ENCODE measurements around the gene TMEM269. TPM values are rescaled to one million over a fixed set of nuclear protein-coding genes. Genes with fewer than 3 reads are reported as not detected.

Gene TMEM269
- 0.10 TPM for polyA plus RNA-seq
- long read RNA-seq, donor 1: 0 reads
- long read RNA-seq, donor 2, partial matches to known transcripts: 73 of 208 reads
- long read RNA-seq, donor 2, other reads (novel, unspliced or antisense): 135 of 208 reads
- long read RNA-seq, donor 3: 0 reads
- long read RNA-seq, donor 4, partial matches to known transcripts: 0 of 9 reads
- long read RNA-seq, donor 4, other reads (novel, unspliced or antisense): 9 of 9 reads
- long read RNA-seq, donor 5, partial matches to known transcripts: 0 of 63 reads
- long read RNA-seq, donor 5, other reads (novel, unspliced or antisense): 63 of 63 reads
- long read RNA-seq, donor 6, partial matches to known transcripts: 19 of 87 reads
- long read RNA-seq, donor 6, other reads (novel, unspliced or antisense): 68 of 87 reads
- long read RNA-seq, donor 7: 0 reads
- long read RNA-seq, donor 8, partial matches to known transcripts: 13 of 99 reads
- long read RNA-seq, donor 8, other reads (novel, unspliced or antisense): 86 of 99 reads
- long read RNA-seq, donor 9: 0 reads
- long read RNA-seq, donor 10, partial matches to known transcripts: 42 of 118 reads
- long read RNA-seq, donor 10, other reads (novel, unspliced or antisense): 76 of 118 reads
- long read RNA-seq, donor 11, partial matches to known transcripts: 25 of 91 reads
- long read RNA-seq, donor 11, other reads (novel, unspliced or antisense): 66 of 91 reads

DNA sequence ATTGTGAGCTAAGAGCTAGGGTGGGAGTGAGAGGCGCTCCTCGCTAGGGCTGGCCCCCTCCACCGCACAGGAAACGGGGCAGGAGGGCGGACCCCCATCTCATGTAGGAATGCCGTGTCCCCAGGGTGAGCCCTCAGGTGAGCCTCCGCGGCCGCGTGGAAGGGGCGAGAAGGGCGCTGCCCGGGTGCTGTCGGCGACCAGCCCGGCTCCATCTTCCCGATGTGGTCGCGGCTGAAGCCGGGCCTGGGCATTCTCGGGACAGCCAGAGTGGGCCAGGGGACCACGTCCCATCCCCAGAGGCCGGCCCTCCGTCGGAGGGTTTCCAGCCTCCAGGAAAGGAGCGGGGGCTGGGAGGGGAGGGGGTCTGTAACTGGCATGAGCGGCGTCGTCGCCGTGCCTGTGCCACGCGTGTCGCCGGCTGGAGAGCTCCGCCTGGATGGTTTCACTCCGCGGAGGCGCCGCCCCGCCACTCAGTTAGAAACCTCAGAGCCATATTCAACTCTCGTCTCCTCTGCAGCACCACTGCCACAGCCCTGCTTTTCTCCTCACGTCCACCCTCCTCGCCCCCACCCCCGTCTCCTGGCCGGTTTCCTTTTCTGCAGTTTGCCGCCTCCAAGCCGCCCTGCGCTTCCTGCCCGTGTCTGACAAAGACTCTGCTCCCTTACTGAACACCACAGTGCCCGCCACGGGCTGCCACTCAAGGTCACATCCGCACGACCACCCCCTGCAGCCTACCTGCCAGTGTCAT lies at the start of gene TMEM269:
Gene TMEM269, plus strand, starts transcription at position 46 of the 748 bp plus-strand sequence. CDS start 4,903 bp downstream, outside the sequence.
- WGBS (ENCODE audit: insufficient coverage, low lambda C conversion rate): no CpG with 5 or more reads among the region's 54 CpGs
- Histone ChIP-seq H3K36me3 (ENCODE audit: control insufficient read depth, insufficient read depth, low read length) (peaks cover 8% of the 10 kb centered on the region), H3K9me3 (ENCODE audit: control insufficient read depth, low read depth, low read length) (peaks cover 6% of the 10 kb centered on the region), H3K27me3 (ENCODE audit: control insufficient read depth, insufficient read depth, low read length) (peaks cover 34% of the 10 kb centered on the region), H3K27ac (ENCODE audit: low read length) (no peak within 1 kb of the TSS), H3K4me3 (ENCODE audit: low read length) (peak within 1 kb of the TSS; percentile 33), H3K4me1 (ENCODE audit: control insufficient read depth, insufficient read depth, low read length) (peaks cover 6% of the 10 kb centered on the region)
- peak in 1 of 2 donors; percentile 21 for DNase-seq

DNA sequence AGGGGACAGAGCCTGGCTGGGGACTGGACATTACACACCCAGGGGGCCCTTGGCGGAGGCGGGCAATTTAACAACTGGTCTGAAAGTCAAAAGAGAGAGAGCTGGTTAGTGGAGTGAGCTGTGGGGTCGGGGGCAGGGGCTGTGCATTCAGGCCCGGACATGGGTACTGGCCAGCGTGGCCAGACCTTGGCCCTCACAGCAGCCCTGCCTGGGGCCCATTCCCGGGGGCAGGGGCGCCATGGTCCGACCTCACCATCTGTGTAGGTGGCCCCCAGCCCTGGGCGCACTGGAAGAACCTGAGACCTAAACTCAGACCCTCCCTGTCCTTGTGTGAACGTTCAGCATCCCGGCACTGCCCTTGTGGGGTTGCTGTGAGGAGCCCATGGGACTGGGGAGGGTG lies 49.7 kb upstream of the TMEM269 start:
- Histone ChIP-seq H3K9me3 (ENCODE audit: control insufficient read depth, low read depth, low read length) (no peaks in the 10 kb centered on the region), H3K36me3 (ENCODE audit: control insufficient read depth, insufficient read depth, low read length) (no peaks in the 10 kb centered on the region), H3K4me1 (ENCODE audit: control insufficient read depth, insufficient read depth, low read length) (peaks cover 32% of the 10 kb centered on the region), H3K4me3 (ENCODE audit: low read length) (no peak overlapping the region), H3K27me3 (ENCODE audit: control insufficient read depth, insufficient read depth, low read length) (no peaks in the 10 kb centered on the region), H3K27ac (ENCODE audit: low read length) (no peak overlapping the region)
- WGBS (ENCODE audit: insufficient coverage, low lambda C conversion rate): no CpG with 5 or more reads among the region's 11 CpGs
- DNase-seq: no peak

- H3K27ac ChIP-seq (ENCODE audit: low read length): no peak overlapping the region
- WGBS (ENCODE audit: insufficient coverage, low lambda C conversion rate): no CpG with 5 or more reads among the region's 14 CpGs
- H3K27me3 ChIP-seq (ENCODE audit: control insufficient read depth, insufficient read depth, low read length): no peaks in the 10 kb centered on the region
- no peak for DNase-seq
- H3K36me3 ChIP-seq (ENCODE audit: control insufficient read depth, insufficient read depth, low read length): no peaks in the 10 kb centered on the region
- no peak overlapping the region for H3K4me3 ChIP-seq (ENCODE audit: low read length)
- no peaks in the 10 kb centered on the region for H3K9me3 ChIP-seq (ENCODE audit: control insufficient read depth, low read depth, low read length)
- H3K4me1 ChIP-seq (ENCODE audit: control insufficient read depth, insufficient read depth, low read length): peaks cover 37% of the 10 kb centered on the region
Measured at GRCh38 chr1:42735477-42736105, 49.2 kb upstream of the TMEM269 start.

GRCh38 chr1:42736152-42736551 lies 48.6 kb upstream of the TMEM269 start:
- H3K27ac ChIP-seq (ENCODE audit: low read length): no peak overlapping the region
- H3K36me3 ChIP-seq (ENCODE audit: control insufficient read depth, insufficient read depth, low read length): no peaks in the 10 kb centered on the region
- no peak overlapping the region for H3K4me3 ChIP-seq (ENCODE audit: low read length)
- peaks cover 37% of the 10 kb centered on the region for H3K4me1 ChIP-seq (ENCODE audit: control insufficient read depth, insufficient read depth, low read length)
- H3K9me3 ChIP-seq (ENCODE audit: control insufficient read depth, low read depth, low read length): no peaks in the 10 kb centered on the region
- no peaks in the 10 kb centered on the region for H3K27me3 ChIP-seq (ENCODE audit: control insufficient read depth, insufficient read depth, low read length)
- no CpG with 5 or more reads among the region's 4 CpGs for whole genome bisulfite sequencing (ENCODE audit: insufficient coverage, low lambda C conversion rate)
- DNase-seq: peak; percentile 25 to 26

DNA sequence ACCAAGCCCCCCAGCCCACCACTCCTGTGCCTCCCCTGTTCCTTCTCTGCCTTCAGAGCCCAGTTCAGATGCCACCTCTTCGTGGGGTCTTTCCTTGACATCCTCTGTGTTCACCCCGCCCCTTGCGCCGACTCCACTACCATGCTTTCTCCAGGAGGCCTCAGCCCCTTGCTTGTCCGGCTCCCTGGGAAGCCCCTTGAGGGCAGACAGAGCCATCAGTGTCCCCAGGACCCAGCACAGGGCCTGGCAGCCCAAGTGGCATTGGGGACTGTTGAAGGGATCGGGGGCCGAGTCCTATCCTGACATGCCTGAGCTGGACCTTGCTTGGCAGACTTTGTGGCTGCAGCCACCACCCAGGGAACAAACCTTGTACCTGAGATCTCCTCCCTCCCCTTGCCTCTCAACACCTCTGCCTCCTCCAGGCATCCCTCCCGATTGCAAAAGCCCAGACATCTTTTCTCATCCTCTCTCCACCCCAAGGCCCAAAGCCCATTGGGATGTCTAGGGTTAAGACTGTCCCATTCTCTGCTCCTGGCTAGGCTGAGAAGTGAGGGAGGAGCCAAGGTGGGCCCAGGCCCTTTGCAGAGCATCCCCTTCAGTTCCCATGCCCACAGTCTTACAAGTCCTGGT lies 48.1 kb upstream of the TMEM269 start:
- H3K4me3 ChIP-seq (ENCODE audit: low read length): no peak overlapping the region
- no CpG with 5 or more reads among the region's 8 CpGs for whole genome bisulfite sequencing (ENCODE audit: insufficient coverage, low lambda C conversion rate)
- H3K36me3 ChIP-seq (ENCODE audit: control insufficient read depth, insufficient read depth, low read length): no peaks in the 10 kb centered on the region
- no peak overlapping the region for H3K27ac ChIP-seq (ENCODE audit: low read length)
- H3K4me1 ChIP-seq (ENCODE audit: control insufficient read depth, insufficient read depth, low read length): peaks cover 31% of the 10 kb centered on the region
- DNase-seq: no peak
- H3K9me3 ChIP-seq (ENCODE audit: control insufficient read depth, low read depth, low read length): no peaks in the 10 kb centered on the region
- no peaks in the 10 kb centered on the region for H3K27me3 ChIP-seq (ENCODE audit: control insufficient read depth, insufficient read depth, low read length)

DNA sequence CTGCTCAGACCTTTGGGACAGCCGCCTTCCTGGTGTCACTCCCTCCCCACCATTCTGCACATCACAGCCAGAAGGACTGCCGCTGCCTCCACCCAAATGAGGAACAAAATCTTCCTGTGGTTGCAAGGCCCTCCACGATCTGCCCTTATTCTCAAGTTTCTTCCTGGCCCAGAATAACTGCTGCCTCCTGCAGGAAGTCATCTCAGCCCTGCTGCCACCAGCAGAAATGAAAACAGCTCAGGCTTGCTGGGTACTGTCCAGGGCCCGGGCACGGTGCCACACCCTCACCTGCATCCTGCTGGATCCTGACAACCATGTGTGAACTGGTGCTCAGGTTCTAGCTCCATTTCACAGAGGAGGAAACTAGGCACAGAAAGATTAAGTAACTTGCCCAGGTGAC lies 47.5 kb upstream of the TMEM269 start:
- Histone ChIP-seq H3K27me3 (ENCODE audit: control insufficient read depth, insufficient read depth, low read length) (no peaks in the 10 kb centered on the region), H3K36me3 (ENCODE audit: control insufficient read depth, insufficient read depth, low read length) (no peaks in the 10 kb centered on the region), H3K9me3 (ENCODE audit: control insufficient read depth, low read depth, low read length) (no peaks in the 10 kb centered on the region), H3K4me3 (ENCODE audit: low read length) (no peak overlapping the region), H3K4me1 (ENCODE audit: control insufficient read depth, insufficient read depth, low read length) (peaks cover 29% of the 10 kb centered on the region), H3K27ac (ENCODE audit: low read length) (no peak overlapping the region)
- no peak for DNase-seq
- no CpG with 5 or more reads among the region's 5 CpGs for WGBS (ENCODE audit: insufficient coverage, low lambda C conversion rate)

DNA sequence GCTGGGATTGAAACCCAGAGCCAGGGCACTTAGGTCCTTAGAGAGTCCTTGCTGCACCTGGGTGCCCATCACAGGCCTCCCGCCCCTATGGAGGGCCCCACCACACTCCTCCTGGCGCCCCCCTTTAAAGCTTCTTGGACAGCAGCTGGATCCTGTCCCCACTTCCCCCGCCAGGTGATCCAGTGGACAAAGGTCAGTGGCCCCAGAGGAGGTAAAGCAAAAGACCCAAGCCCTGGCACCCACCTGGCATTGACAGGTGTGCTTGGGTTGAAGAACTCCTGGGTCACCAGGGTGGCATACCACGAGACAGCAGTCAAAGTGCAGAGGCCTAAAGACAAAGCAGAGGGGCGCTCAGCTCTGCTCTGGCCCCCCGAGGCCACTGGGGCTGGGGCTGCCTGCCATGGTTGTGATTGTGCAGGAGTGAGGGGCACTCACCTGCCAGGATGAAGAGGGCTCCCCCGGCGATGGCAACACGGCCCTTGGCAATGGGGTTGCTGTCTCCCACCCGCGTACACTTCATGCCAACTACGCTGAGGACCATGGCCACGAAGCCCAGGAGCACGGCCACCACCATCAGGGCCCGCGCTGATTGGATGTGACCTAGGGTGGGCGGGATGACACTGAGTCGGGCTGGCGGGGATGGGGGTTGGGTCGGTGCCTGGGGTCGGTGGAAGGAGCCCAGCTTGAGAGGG lies 46.7 kb upstream of the TMEM269 start:
- H3K4me1 ChIP-seq (ENCODE audit: control insufficient read depth, insufficient read depth, low read length): peaks cover 29% of the 10 kb centered on the region
- no CpG with 5 or more reads among the region's 21 CpGs for WGBS (ENCODE audit: insufficient coverage, low lambda C conversion rate)

DNA sequence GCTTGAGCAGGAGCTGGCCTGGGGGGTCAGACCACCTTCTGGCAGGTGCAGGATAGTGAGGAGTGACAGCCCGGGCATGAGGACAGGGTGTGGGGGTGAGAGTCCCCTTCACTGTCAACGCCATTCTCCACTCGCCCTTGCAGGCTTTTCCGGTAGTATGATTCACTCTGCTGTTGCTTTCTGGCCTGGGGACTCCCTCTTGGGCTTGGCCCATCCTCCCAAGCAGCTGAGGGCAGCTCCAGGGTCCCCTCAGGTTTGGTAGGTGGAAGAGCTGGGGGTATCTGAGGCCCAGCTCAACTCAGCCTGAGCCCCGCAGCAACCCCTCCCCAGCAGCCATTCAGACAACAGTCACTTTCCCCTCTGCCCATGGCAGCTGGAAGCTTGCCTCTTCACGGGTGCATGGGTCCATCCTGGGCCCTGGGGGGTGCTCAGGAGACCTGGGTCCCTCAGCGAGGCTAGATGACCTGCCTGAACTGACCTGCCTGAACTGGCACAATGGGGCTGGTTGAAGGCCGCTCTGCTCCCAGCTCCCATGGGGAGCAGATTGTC lies 46.0 kb upstream of the TMEM269 start:
- no peaks in the 10 kb centered on the region for H3K27me3 ChIP-seq (ENCODE audit: control insufficient read depth, insufficient read depth, low read length)
- H3K4me3 ChIP-seq (ENCODE audit: low read length): no peak overlapping the region
- H3K4me1 ChIP-seq (ENCODE audit: control insufficient read depth, insufficient read depth, low read length): peaks cover 24% of the 10 kb centered on the region
- WGBS (ENCODE audit: insufficient coverage, low lambda C conversion rate): no CpG with 5 or more reads among the region's 8 CpGs
- no peak for DNase-seq
- no peaks in the 10 kb centered on the region for H3K9me3 ChIP-seq (ENCODE audit: control insufficient read depth, low read depth, low read length)
- no peak overlapping the region for H3K27ac ChIP-seq (ENCODE audit: low read length)
- no peaks in the 10 kb centered on the region for H3K36me3 ChIP-seq (ENCODE audit: control insufficient read depth, insufficient read depth, low read length)

More for the DNA sequence above, 46.7 kb upstream of the TMEM269 start:
- Histone ChIP-seq H3K27me3 (ENCODE audit: control insufficient read depth, insufficient read depth, low read length) (no peaks in the 10 kb centered on the region), H3K9me3 (ENCODE audit: control insufficient read depth, low read depth, low read length) (no peaks in the 10 kb centered on the region), H3K27ac (ENCODE audit: low read length) (no peak overlapping the region), H3K36me3 (ENCODE audit: control insufficient read depth, insufficient read depth, low read length) (no peaks in the 10 kb centered on the region), H3K4me3 (ENCODE audit: low read length) (no peak overlapping the region)
- no peak for DNase-seq

All from large intestine (tissue), 12 donors.